ENCODE data around the gene BIK. TPM values are rescaled to one million over a fixed set of nuclear protein-coding genes. Genes with fewer than 3 reads are reported as not detected.
A peak's percentile ranks its signal among the peaks of the same experiment; 100 is the strongest.

The BIK gene
- total RNA-seq, 1 donor from 2014 or later = not detected

GRCh38 chr22:43118953-43119458, 8.5 kb downstream of the BIK start:
- no peak for TF ChIP-seq POLR2AphosphoS5 (IDR thresholded peaks at IDR 0.05; ENCODE audit: insufficient read depth in 1 of 2, low read depth in 1 of 2)
- H3K27me3 ChIP-seq = no peaks in the 10 kb centered on the region
- no peaks in the 10 kb centered on the region for H3K9me3 ChIP-seq
- H3K36me3 ChIP-seq = no peaks in the 10 kb centered on the region
- H3K4me3 ChIP-seq = no peak overlapping the region
- no peak for DNase-seq (ENCODE audit: extremely low spot score in 2 of 2)
- no peaks in the 10 kb centered on the region for H3K4me1 ChIP-seq
- no peak overlapping the region for H3K27ac ChIP-seq
- intact Hi-C loops (cut with DNase I) = no loop called here

DNA sequence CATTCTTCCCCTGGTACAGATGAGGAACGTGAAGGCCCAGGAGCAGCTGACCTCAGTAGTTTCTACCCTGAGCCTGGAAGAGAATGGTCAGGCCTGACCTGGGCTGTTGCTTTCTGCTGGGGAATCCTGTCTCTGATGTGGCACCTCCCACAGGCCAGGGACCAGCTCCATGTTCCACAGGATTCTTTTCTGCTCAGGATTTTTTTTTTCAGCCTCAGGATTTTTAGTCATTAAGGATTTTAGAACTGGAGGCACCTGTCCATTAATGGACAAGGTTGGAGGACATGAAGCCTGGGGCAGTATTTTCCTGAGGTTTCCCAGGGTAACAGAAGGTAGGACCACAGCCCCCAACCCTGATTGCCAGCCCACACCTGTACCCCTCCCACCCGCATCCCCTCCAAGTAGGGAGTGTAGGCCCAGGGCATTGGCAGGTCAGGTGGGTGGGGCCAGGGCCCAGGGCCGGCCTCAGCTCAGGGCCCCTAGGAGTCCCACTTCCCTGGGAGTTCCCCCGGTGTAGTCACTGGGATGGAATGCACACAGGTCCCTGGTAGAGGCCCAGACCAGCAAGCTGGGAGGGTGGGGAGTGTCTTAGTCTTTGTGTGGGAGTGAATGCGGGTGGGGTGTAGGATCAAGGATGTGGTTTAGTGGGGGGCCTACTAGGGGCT, 16.1 kb downstream of the BIK start:
- no peak for DNase-seq (ENCODE audit: extremely low spot score in 2 of 2)
- Histone ChIP-seq H3K4me3 (no peak overlapping the region), H3K9me3 (no peaks in the 10 kb centered on the region), H3K36me3 (peaks cover 0 to 7% of the 10 kb centered on the region in 2 donors), H3K27ac (no peak overlapping the region), H3K4me1 (peaks cover 14% of the 10 kb centered on the region), H3K27me3 (no peaks in the 10 kb centered on the region)
- TF ChIP-seq POLR2A (IDR thresholded peaks at IDR 0.05) (no peak), POLR2AphosphoS5 (IDR thresholded peaks at IDR 0.05; ENCODE audit: insufficient read depth in 1 of 2, low read depth in 1 of 2) (no peak)
- TF ChIP-seq, protein P1, sequence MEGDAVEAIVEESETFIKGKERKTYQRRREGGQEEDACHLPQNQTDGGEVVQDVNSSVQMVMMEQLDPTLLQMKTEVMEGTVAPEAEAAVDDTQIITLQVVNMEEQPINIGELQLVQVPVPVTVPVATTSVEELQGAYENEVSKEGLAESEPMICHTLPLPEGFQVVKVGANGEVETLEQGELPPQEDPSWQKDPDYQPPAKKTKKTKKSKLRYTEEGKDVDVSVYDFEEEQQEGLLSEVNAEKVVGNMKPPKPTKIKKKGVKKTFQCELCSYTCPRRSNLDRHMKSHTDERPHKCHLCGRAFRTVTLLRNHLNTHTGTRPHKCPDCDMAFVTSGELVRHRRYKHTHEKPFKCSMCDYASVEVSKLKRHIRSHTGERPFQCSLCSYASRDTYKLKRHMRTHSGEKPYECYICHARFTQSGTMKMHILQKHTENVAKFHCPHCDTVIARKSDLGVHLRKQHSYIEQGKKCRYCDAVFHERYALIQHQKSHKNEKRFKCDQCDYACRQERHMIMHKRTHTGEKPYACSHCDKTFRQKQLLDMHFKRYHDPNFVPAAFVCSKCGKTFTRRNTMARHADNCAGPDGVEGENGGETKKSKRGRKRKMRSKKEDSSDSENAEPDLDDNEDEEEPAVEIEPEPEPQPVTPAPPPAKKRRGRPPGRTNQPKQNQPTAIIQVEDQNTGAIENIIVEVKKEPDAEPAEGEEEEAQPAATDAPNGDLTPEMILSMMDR (IDR thresholded peaks at IDR 0.05) = no peak
- intact Hi-C loops (cut with DNase I) = no loop called here

DNA sequence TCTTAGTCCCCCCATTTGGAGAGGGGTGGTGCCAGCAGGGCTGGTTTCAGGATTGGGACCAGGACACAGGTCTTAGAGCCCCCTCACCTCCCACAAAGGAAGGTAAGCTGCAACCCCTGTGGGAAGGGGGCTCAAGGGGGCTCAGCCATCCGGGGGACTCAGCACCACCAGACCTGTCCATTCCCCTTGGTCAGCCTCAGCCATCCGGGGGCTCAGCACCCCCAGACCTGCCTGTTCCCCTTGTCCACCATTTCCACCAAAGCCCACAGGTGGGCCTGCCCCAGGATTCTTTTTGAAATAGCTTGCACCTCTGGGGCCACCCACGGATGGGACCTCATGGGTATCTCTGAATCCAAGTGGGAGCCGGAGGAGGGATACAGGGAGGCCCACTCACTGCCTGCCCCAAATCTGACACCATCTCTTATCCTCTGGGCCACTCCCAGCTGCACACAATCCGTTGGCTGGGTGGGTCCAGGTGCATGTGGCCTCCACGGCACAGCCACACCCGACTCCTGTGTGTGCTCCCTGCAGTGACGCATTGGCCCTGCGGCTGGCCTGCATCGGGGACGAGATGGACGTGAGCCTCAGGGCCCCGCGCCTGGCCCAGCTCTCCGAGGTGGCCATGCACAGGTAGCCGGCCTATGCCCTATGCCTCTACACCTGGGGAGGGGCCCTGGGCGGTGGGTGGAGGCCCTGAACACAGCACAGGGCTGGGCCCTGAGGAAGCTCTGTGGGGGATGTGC, 16.8 kb downstream of the BIK start:
- Histone ChIP-seq H3K27ac (no peak overlapping the region), H3K27me3 (no peaks in the 10 kb centered on the region), H3K36me3 (peaks cover 0 to 8% of the 10 kb centered on the region in 2 donors), H3K4me3 (no peak overlapping the region), H3K4me1 (peaks cover 14% of the 10 kb centered on the region), H3K9me3 (no peaks in the 10 kb centered on the region)
- no peak for DNase-seq (ENCODE audit: extremely low spot score in 2 of 2)
- intact Hi-C loops (cut with DNase I) = no loop called here
- TF ChIP-seq POLR2AphosphoS5 (IDR thresholded peaks at IDR 0.05; ENCODE audit: insufficient read depth in 1 of 2, low read depth in 1 of 2) (peak in 1 of 2 donors; percentile 36), POLR2A (IDR thresholded peaks at IDR 0.05) (no peak)
- TF ChIP-seq, protein P1 (IDR thresholded peaks at IDR 0.05) = no peak

DNA sequence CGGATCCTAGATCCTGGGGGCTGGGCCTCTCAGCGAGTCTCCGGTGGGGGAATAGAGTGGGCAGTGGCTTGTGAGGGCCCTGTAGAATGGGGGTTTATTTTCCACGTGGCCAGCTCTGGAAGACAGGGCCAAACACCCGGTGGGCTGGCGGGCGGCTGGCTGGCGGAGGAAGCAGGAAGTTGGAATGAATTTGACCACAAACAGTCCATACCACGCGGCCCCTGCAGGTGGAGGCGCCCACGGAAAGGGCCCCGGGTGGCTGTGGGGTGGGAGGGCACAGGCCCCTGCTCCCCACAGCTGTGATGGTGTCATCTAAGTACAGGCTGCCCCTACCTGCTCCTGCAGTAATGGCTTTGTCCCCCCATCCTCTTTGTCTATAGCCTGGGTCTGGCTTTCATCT, 17.6 kb downstream of the BIK start:
- H3K9me3 ChIP-seq = no peaks in the 10 kb centered on the region
- TF ChIP-seq, protein P1 (IDR thresholded peaks at IDR 0.05) = no peak
- TF ChIP-seq POLR2AphosphoS5 (IDR thresholded peaks at IDR 0.05; ENCODE audit: insufficient read depth in 1 of 2, low read depth in 1 of 2) (no peak), POLR2A (IDR thresholded peaks at IDR 0.05) (no peak)
- peaks cover 14% of the 10 kb centered on the region for H3K4me1 ChIP-seq
- no peak for DNase-seq (ENCODE audit: extremely low spot score in 2 of 2)
- intact Hi-C loops (cut with DNase I) = no loop called here
- peaks cover 0 to 16% of the 10 kb centered on the region in 2 donors for H3K36me3 ChIP-seq
- no peak overlapping the region for H3K27ac ChIP-seq
- H3K4me3 ChIP-seq = no peak overlapping the region
- H3K27me3 ChIP-seq = no peaks in the 10 kb centered on the region

DNA sequence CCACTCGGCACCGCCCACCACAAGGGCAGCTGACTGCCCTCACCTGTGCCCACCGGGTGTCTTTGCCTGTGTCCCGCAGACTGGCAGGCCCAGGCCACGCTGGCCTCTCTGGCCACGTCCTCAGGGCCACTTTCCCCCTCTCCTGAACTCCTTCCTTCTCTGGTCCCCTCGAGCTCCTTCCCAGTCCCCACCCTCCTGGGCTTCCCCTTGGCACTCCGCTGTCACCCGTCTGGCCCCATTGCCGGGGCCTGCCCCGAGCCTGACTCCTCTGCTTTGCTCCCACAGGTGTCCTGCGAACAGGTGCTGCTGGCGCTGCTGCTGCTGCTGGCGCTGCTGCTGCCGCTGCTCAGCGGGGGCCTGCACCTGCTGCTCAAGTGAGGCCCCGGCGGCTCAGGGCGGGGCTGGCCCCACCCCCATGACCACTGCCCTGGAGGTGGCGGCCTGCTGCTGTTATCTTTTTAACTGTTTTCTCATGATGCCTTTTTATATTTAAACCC, 18.4 kb downstream of the BIK start:
- Histone ChIP-seq H3K36me3 (peaks cover 0 to 22% of the 10 kb centered on the region in 2 donors), H3K27ac (no peak overlapping the region), H3K27me3 (no peaks in the 10 kb centered on the region), H3K9me3 (no peaks in the 10 kb centered on the region), H3K4me1 (peaks cover 14% of the 10 kb centered on the region), H3K4me3 (no peak overlapping the region)
- TF ChIP-seq POLR2AphosphoS5 (IDR thresholded peaks at IDR 0.05; ENCODE audit: insufficient read depth in 1 of 2, low read depth in 1 of 2) (no peak), POLR2A (IDR thresholded peaks at IDR 0.05) (no peak)
- TF ChIP-seq, protein P1 (IDR thresholded peaks at IDR 0.05) = no peak
- intact Hi-C loops (cut with DNase I) = no loop called here
- no peak for DNase-seq (ENCODE audit: extremely low spot score in 2 of 2)

Measured in vagina (tissue), 2 donors.